HEK293 (cell line): ENCODE data around the gene EPM2A.

ENCODE experiments used
- CTCF ChIP-seq: fragments of 450-650 bp; formaldehyde crosslinking; IDR thresholded peaks from 2 replicates; pipeline ENCODE4 v1.5.1; 2016; ENCODE audit warnings: missing biosample characterization, missing genetic modification characterization
- ZNF670 ChIP-seq: fragments of 450-650 bp; formaldehyde crosslinking; IDR thresholded peaks from 2 replicates; pipeline ENCODE4 v1.5.1; 2016; ENCODE audit warnings: missing biosample characterization, missing genetic modification characterization, low read depth

- TF ChIP-seq CTCF (tag by site-specific recombination) (no peak), ZNF670 (tag by site-specific recombination) (no peak)
Measured at GRCh38 chr6:145689529-145689928, 45.8 kb downstream of the EPM2A start.
